ENCODE measurements around the gene FGF14. TPM values are rescaled to one million over a fixed set of nuclear protein-coding genes. Genes with fewer than 3 reads are reported as not detected.
A peak's percentile ranks its signal among the peaks of the same experiment; 100 is the strongest.

The FGF14 gene
- 0.52 TPM for total RNA-seq

DNA sequence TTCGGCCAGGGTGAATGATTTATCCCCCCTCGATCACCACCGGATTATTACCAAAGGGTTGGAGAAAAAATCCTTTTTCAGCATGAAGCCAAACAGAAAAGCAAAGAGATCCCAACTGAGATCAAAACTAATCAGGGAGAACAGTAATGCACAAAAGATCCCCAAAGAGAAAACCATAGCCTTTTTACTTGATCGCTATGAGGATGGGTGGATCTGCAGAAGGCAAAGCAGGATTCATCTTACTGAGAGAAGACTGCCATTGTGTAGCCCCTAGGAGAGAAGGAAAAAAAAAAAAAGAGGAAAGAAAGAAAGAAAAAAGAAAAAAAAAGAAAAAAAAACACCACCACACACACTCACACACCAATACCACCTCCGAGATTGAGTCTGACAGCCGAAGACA is at the start of gene FGF14:
Gene FGF14 (minus strand): TSS at position 283 of the 400 bp plus-strand sequence.
- no peak within 1 kb of the TSS for H3K9ac ChIP-seq (ENCODE audit: low read depth in 1 of 3, low read length in 3 of 3)
- H3K4me3 ChIP-seq (ENCODE audit: low read length in 3 of 3), result peak within 1 kb of the TSS; percentile 58 to 68 (median 67)
- no peak within 1 kb of the TSS for H3K27ac ChIP-seq (ENCODE audit: low read depth, low read length)
- no peaks in the 10 kb centered on the region for H3K9me3 ChIP-seq (ENCODE audit: control insufficient read depth in 3 of 3, low read length in 3 of 3)
- H3K27me3 ChIP-seq (ENCODE audit: control insufficient read depth in 3 of 3, insufficient read depth in 3 of 3, low read length in 3 of 3), result peaks cover 15 to 24% (median 23%) of the 10 kb centered on the region in 3 donors
- H3K36me3 ChIP-seq (ENCODE audit: control insufficient read depth in 3 of 3, insufficient read depth in 3 of 3, low read length in 3 of 3), result no peaks in the 10 kb centered on the region
- peaks cover 0 to 22% (median 7%) of the 10 kb centered on the region in 3 donors for H3K4me1 ChIP-seq (ENCODE audit: control insufficient read depth in 3 of 3, insufficient read depth in 3 of 3, low read length in 3 of 3)

GRCh38 chr13:102443249-102443648 is 41.4 kb upstream of the FGF14 start:
- no peak overlapping the region for H3K27ac ChIP-seq (ENCODE audit: low read depth, low read length)
- H3K36me3 ChIP-seq (ENCODE audit: control insufficient read depth in 3 of 3, insufficient read depth in 3 of 3, low read length in 3 of 3), result no peaks in the 10 kb centered on the region
- H3K4me1 ChIP-seq (ENCODE audit: control insufficient read depth in 3 of 3, insufficient read depth in 3 of 3, low read length in 3 of 3), result no peaks in the 10 kb centered on the region
- H3K4me3 ChIP-seq (ENCODE audit: low read length in 3 of 3), result no peak overlapping the region
- H3K27me3 ChIP-seq (ENCODE audit: control insufficient read depth in 3 of 3, insufficient read depth in 3 of 3, low read length in 3 of 3), result no peaks in the 10 kb centered on the region
- H3K9me3 ChIP-seq (ENCODE audit: control insufficient read depth in 3 of 3, low read length in 3 of 3), result no peaks in the 10 kb centered on the region
- H3K9ac ChIP-seq (ENCODE audit: low read depth in 1 of 3, low read length in 3 of 3), result no peak overlapping the region

DNA sequence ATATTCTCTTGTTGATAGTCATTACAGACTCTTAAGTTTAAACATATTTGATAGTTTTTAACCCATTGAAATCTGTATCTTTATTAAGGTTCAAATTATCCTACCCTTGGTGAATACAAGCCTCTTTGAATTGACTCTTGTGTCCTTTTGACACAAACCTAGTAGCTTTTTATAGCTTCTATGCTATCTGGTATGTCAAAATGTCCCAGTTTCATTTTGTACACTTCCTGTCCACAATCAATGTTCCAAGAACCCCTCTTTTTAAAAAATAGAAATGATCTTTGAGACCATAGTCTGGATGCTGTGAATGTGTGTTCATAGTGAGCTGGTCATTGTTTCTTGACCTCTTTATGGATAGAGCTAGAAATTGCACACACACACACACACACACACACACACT is 39.2 kb upstream of the FGF14 start:
- Histone ChIP-seq H3K36me3 (ENCODE audit: control insufficient read depth in 3 of 3, insufficient read depth in 3 of 3, low read length in 3 of 3) (no peaks in the 10 kb centered on the region), H3K27ac (ENCODE audit: low read depth, low read length) (no peak overlapping the region), H3K4me1 (ENCODE audit: control insufficient read depth in 3 of 3, insufficient read depth in 3 of 3, low read length in 3 of 3) (no peaks in the 10 kb centered on the region), H3K9me3 (ENCODE audit: control insufficient read depth in 3 of 3, low read length in 3 of 3) (no peaks in the 10 kb centered on the region), H3K27me3 (ENCODE audit: control insufficient read depth in 3 of 3, insufficient read depth in 3 of 3, low read length in 3 of 3) (no peaks in the 10 kb centered on the region), H3K9ac (ENCODE audit: low read depth in 1 of 3, low read length in 3 of 3) (no peak overlapping the region), H3K4me3 (ENCODE audit: low read length in 3 of 3) (no peak overlapping the region)

- no peaks in the 10 kb centered on the region for H3K36me3 ChIP-seq (ENCODE audit: control insufficient read depth in 3 of 3, insufficient read depth in 3 of 3, low read length in 3 of 3)
- H3K27me3 ChIP-seq (ENCODE audit: control insufficient read depth in 3 of 3, insufficient read depth in 3 of 3, low read length in 3 of 3), result no peaks in the 10 kb centered on the region
- H3K4me1 ChIP-seq (ENCODE audit: control insufficient read depth in 3 of 3, insufficient read depth in 3 of 3, low read length in 3 of 3), result no peaks in the 10 kb centered on the region
- no peak overlapping the region for H3K4me3 ChIP-seq (ENCODE audit: low read length in 3 of 3)
- H3K9ac ChIP-seq (ENCODE audit: low read depth in 1 of 3, low read length in 3 of 3), result no peak overlapping the region
- H3K27ac ChIP-seq (ENCODE audit: low read depth, low read length), result no peak overlapping the region
- no peaks in the 10 kb centered on the region for H3K9me3 ChIP-seq (ENCODE audit: control insufficient read depth in 3 of 3, low read length in 3 of 3)
Measured at GRCh38 chr13:102440259-102440936, 38.5 kb upstream of the FGF14 start.

DNA sequence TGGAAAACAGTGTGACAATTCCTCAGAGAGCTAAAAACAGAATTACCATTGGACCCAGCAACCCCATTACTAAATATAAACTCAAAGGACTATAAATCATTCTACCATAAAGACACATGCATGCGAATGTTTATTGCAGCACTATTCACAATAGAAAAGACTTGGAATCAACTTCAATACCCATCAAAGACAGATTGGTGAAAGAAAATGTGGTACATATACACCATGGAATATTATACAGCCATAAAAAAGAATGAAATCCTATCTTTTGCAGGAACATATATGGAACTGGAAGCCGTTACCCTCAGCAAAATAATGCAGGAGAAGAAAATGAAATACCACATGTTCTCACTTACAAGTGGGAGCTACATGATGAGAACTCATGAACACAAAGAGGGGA is 20.8 kb upstream of the FGF14 start:
- no peak overlapping the region for H3K9ac ChIP-seq (ENCODE audit: low read depth in 1 of 3, low read length in 3 of 3)
- H3K4me1 ChIP-seq (ENCODE audit: control insufficient read depth in 3 of 3, insufficient read depth in 3 of 3, low read length in 3 of 3), result no peaks in the 10 kb centered on the region
- H3K36me3 ChIP-seq (ENCODE audit: control insufficient read depth in 3 of 3, insufficient read depth in 3 of 3, low read length in 3 of 3), result no peaks in the 10 kb centered on the region
- no peak overlapping the region for H3K27ac ChIP-seq (ENCODE audit: low read depth, low read length)
- peaks cover 0 to 5% (median 4%) of the 10 kb centered on the region in 3 donors for H3K9me3 ChIP-seq (ENCODE audit: control insufficient read depth in 3 of 3, low read length in 3 of 3)
- no peaks in the 10 kb centered on the region for H3K27me3 ChIP-seq (ENCODE audit: control insufficient read depth in 3 of 3, insufficient read depth in 3 of 3, low read length in 3 of 3)
- H3K4me3 ChIP-seq (ENCODE audit: low read length in 3 of 3), result no peak overlapping the region

DNA sequence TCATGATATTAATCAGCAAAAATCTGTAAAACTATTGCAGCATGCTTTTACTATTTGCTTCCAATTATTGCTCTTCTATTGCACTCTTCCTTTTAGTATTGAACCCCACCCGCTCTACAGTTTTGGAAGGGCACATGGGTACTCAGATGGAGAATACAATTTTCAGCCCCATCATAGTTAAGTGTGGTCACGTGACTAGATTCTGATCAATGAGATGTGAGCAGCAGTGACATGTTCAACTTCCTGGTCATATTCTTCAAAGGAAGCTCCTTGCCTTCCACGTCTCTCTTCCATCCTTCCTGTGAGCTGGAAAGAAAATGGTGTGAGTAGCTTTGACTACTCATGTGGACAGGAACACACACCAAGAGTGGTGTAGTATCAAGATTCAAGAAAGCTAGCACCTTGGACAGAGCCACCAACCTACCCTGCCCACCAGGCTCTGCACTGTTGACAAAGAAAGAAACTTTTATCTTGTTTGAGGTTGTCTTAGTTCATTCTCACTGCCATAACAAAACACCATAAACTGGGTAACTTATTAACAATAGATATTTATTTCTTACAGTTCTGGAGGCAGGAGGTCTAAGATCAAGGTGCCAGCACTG is 3.8 kb upstream of the FGF14 start:
- H3K4me3 ChIP-seq (ENCODE audit: low read length in 3 of 3), result no peak overlapping the region
- no peak overlapping the region for H3K9ac ChIP-seq (ENCODE audit: low read depth in 1 of 3, low read length in 3 of 3)
- H3K9me3 ChIP-seq (ENCODE audit: control insufficient read depth in 3 of 3, low read length in 3 of 3), result no peaks in the 10 kb centered on the region
- no peaks in the 10 kb centered on the region for H3K36me3 ChIP-seq (ENCODE audit: control insufficient read depth in 3 of 3, insufficient read depth in 3 of 3, low read length in 3 of 3)
- peaks cover 4 to 17% (median 17%) of the 10 kb centered on the region in 3 donors for H3K27me3 ChIP-seq (ENCODE audit: control insufficient read depth in 3 of 3, insufficient read depth in 3 of 3, low read length in 3 of 3)
- H3K4me1 ChIP-seq (ENCODE audit: control insufficient read depth in 3 of 3, insufficient read depth in 3 of 3, low read length in 3 of 3), result peaks cover 0 to 12% (median 7%) of the 10 kb centered on the region in 3 donors
- no peak overlapping the region for H3K27ac ChIP-seq (ENCODE audit: low read depth, low read length)

DNA sequence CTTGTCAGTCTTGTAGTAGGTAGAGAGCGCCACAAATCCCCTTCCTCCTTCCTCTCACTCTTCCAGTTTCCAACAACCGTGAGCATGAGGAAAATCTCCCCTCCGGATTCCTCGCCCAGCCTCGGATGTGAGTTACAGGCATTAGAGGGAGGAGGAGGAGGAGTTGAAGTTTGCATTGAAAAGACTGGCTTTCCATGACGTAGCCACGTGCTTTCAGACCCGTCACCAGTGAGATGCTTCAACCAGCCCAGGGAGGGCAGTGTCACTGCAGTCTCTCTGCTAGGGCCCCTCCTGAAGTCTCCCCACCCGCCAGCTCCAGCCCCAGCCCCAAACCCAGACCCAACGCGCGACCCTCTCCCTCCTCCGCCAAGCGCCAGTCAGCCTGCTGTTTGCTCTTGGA is 442 bp upstream of the FGF14 start:
- Histone ChIP-seq H3K4me3 (ENCODE audit: low read length in 3 of 3) (peak overlapping the region; percentile 47 to 58 (median 56)), H3K9me3 (ENCODE audit: control insufficient read depth in 3 of 3, low read length in 3 of 3) (no peaks in the 10 kb centered on the region), H3K27me3 (ENCODE audit: control insufficient read depth in 3 of 3, insufficient read depth in 3 of 3, low read length in 3 of 3) (peaks cover 15 to 24% (median 23%) of the 10 kb centered on the region in 3 donors), H3K36me3 (ENCODE audit: control insufficient read depth in 3 of 3, insufficient read depth in 3 of 3, low read length in 3 of 3) (no peaks in the 10 kb centered on the region), H3K27ac (ENCODE audit: low read depth, low read length) (no peak overlapping the region), H3K4me1 (ENCODE audit: control insufficient read depth in 3 of 3, insufficient read depth in 3 of 3, low read length in 3 of 3) (peaks cover 0 to 22% (median 7%) of the 10 kb centered on the region in 3 donors), H3K9ac (ENCODE audit: low read depth in 1 of 3, low read length in 3 of 3) (no peak overlapping the region)

- Histone ChIP-seq H3K4me3 (ENCODE audit: low read length in 3 of 3) (peak overlapping the region; percentile 58 to 68 (median 67)), H3K27ac (ENCODE audit: low read depth, low read length) (no peak overlapping the region), H3K27me3 (ENCODE audit: control insufficient read depth in 3 of 3, insufficient read depth in 3 of 3, low read length in 3 of 3) (peaks cover 15 to 24% (median 23%) of the 10 kb centered on the region in 3 donors), H3K9me3 (ENCODE audit: control insufficient read depth in 3 of 3, low read length in 3 of 3) (no peaks in the 10 kb centered on the region), H3K36me3 (ENCODE audit: control insufficient read depth in 3 of 3, insufficient read depth in 3 of 3, low read length in 3 of 3) (no peaks in the 10 kb centered on the region), H3K4me1 (ENCODE audit: control insufficient read depth in 3 of 3, insufficient read depth in 3 of 3, low read length in 3 of 3) (peaks cover 0 to 22% (median 7%) of the 10 kb centered on the region in 3 donors), H3K9ac (ENCODE audit: low read depth in 1 of 3, low read length in 3 of 3) (no peak overlapping the region)
Measured at GRCh38 chr13:102401265-102401664, 583 bp downstream of the FGF14 start.

DNA sequence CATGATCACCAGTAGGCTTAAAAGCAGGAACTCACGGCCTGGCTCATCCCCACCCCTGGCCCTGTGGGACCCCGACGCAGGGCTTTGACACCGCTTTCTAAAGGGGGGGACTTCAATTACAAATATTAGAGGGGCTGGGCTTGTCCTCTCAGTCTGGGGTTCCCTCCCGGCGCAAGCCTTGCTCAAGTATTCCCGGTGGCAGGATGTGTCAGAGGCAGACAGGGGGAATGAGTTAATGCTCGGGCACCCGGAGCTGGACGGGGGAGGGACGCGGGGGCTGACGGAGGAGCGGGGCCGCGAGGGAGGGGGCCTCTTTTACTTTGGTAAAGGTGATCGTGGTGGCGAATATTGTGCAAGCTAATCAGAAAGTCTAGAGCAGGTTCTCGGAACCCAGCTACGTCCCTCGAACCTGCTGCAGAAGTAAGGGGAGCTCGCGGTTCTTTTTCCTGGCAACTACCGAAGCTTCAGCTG is 1.1 kb downstream of the FGF14 start:
- Histone ChIP-seq H3K36me3 (ENCODE audit: control insufficient read depth in 3 of 3, insufficient read depth in 3 of 3, low read length in 3 of 3) (no peaks in the 10 kb centered on the region), H3K27me3 (ENCODE audit: control insufficient read depth in 3 of 3, insufficient read depth in 3 of 3, low read length in 3 of 3) (peaks cover 15 to 24% (median 23%) of the 10 kb centered on the region in 3 donors), H3K27ac (ENCODE audit: low read depth, low read length) (no peak overlapping the region), H3K9me3 (ENCODE audit: control insufficient read depth in 3 of 3, low read length in 3 of 3) (no peaks in the 10 kb centered on the region), H3K9ac (ENCODE audit: low read depth in 1 of 3, low read length in 3 of 3) (peak overlapping the region; percentile 45 to 61 (median 55)), H3K4me1 (ENCODE audit: control insufficient read depth in 3 of 3, insufficient read depth in 3 of 3, low read length in 3 of 3) (peaks cover 0 to 22% (median 7%) of the 10 kb centered on the region in 3 donors), H3K4me3 (ENCODE audit: low read length in 3 of 3) (peak overlapping the region; percentile 58 to 68 (median 67))

All from skeletal muscle tissue (tissue), 4 donors.